ENCODE data around the gene PCSK7.
"Not testable (repeated sequence)": the region's sequence is repeated elsewhere in the genome, so short reads cannot be mapped to it uniquely, and the experiment has no call there.

PCSK7 gene, protein sequence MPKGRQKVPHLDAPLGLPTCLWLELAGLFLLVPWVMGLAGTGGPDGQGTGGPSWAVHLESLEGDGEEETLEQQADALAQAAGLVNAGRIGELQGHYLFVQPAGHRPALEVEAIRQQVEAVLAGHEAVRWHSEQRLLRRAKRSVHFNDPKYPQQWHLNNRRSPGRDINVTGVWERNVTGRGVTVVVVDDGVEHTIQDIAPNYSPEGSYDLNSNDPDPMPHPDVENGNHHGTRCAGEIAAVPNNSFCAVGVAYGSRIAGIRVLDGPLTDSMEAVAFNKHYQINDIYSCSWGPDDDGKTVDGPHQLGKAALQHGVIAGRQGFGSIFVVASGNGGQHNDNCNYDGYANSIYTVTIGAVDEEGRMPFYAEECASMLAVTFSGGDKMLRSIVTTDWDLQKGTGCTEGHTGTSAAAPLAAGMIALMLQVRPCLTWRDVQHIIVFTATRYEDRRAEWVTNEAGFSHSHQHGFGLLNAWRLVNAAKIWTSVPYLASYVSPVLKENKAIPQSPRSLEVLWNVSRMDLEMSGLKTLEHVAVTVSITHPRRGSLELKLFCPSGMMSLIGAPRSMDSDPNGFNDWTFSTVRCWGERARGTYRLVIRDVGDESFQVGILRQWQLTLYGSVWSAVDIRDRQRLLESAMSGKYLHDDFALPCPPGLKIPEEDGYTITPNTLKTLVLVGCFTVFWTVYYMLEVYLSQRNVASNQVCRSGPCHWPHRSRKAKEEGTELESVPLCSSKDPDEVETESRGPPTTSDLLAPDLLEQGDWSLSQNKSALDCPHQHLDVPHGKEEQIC

GRCh38 chr11:117231842-117232091, at the start of gene PCSK7:
Gene PCSK7, minus strand, starts transcription at chr11:117232073. Its CDS starts 2,229 bp downstream, at chr11:117229844.
- no peak for DNase-seq (ENCODE audit: low spot score)

DNA sequence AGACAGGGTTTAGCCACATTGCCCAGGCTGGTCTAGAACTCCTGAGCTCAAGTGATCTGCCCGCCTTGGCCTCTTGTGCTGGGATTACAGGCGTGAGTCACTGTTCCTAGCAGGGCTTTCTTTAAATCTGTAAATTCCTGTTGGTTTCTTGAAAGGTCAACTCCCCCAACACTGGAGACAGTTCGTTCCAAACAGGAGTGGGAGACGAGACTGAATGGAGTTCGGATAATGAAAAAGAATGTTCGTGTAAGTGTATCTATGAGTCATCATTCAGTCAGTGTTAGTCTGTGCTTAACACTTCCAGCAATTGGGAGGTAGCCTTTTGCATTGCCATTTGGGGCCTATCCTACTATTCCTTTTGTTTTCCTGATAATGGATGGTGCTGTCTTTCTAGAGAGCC, 49.3 kb upstream of the PCSK7 start:
- no peak for DNase-seq (ENCODE audit: low spot score)

DNA sequence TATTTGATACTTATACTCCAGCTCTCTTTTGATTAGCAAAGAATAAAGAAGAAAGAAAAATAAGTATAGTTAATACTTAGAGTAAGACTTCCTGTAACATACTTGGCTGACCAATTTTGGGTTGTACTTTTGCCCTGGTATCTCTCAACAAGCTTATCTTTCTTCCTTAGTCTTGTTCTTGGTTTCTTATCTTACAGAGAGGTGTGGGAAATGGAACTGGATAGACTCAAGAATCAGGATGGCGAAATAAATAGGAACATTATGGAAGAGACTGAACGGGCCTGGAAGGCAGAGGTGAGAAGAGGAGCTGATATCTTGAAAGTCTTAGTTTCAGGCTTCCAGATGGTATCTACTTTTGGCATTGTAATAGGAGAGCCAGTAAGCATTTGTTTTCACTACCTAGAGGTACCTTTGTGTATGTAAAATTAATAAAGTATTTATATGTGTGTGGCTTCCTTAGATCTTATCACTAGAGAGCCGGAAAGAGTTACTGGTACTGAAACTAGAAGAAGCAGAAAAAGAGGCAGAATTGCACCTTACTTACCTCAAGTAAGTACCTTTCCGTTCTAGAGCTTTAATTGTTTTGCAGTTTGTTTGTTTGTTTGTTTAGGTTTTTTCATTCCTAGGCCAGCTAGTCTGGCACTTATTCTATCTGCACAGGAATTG, 48.0 kb upstream of the PCSK7 start:
- DNase-seq (ENCODE audit: low spot score), result peak; percentile 47

- DNase-seq (ENCODE audit: low spot score), result no peak
Observed at GRCh38 chr11:117278347-117278746, 46.5 kb upstream of the PCSK7 start.

DNA sequence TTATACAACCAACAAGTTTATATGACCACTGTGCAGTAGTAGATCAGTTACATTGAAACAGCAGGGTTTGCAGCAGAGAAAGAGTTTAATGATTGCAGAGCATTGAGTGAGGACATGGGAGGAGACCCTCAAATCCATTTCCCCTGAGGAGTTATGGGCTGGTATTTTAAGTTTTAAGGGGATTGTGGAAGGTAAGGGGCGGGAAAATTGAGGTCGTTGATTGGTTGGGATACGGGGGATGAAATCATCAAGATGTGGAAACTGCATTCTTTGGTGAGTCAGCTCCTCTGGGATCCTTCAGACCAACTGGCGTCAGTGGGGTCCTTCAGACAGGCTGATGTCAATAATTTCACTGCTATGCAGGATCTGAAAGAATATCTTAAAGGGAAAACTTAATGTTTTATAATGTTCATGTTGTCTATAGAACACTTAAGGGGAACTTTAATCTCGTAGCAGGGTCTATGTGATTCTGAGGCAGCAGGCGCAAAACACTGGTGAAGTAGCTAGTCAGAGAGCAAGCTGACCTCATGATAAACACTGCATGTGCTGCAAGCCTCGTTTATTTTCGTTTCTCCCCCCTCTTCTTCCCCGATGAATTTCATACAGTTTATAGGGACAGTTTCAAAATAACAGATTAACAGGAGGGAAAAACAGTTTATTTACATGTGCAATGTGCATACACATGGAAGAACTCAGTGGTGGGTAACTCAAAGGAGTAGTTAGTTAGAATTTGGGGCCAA, 41.8 kb upstream of the PCSK7 start:
- no peak for DNase-seq (ENCODE audit: low spot score)

DNA sequence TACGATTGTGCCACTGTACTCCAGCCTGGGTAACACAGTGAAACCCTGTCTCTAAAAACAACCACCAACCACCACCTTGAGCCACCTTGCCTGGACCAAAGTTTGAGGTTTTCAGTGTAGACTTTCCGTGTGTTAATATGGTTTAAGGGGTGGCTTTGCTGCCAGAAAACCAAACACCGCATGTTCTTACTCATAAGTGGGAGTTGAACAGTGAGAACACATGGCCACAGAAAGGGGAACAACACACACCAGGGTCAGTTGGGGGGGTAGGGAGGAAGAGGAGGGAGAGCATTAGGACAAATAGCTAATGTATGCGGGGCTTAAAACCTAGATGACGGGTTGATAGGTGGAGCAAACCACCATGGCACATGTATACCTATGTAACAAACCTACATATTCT, 40.3 kb upstream of the PCSK7 start:
- DNase-seq (ENCODE audit: low spot score), result not testable (repeated sequence)

- no peak for DNase-seq (ENCODE audit: low spot score)
Observed at GRCh38 chr11:117271208-117271607, 39.3 kb upstream of the PCSK7 start.

DNA sequence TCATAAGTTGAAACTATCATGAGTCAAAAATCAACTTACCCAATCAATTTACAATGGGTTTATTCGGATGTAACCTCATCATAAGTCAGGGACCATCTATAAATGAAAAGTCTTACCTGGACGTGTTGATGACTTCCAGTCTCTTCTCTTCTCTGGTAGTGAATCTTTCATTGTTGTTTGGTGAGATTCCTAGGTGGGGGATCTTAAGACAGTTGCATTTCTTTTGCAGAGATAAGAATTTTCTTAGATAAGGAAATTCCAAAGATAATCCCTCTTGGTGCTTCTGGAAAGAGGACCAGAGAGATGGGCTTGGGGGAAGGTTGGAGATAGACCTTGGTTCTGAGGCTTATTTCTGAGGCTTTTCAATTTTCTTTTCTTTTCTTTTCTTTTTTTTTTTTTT, 38.0 kb upstream of the PCSK7 start:
- DNase-seq (ENCODE audit: low spot score), result no peak

GRCh38 chr11:117265745-117266144, 33.9 kb upstream of the PCSK7 start:
- no peak for DNase-seq (ENCODE audit: low spot score)

DNA sequence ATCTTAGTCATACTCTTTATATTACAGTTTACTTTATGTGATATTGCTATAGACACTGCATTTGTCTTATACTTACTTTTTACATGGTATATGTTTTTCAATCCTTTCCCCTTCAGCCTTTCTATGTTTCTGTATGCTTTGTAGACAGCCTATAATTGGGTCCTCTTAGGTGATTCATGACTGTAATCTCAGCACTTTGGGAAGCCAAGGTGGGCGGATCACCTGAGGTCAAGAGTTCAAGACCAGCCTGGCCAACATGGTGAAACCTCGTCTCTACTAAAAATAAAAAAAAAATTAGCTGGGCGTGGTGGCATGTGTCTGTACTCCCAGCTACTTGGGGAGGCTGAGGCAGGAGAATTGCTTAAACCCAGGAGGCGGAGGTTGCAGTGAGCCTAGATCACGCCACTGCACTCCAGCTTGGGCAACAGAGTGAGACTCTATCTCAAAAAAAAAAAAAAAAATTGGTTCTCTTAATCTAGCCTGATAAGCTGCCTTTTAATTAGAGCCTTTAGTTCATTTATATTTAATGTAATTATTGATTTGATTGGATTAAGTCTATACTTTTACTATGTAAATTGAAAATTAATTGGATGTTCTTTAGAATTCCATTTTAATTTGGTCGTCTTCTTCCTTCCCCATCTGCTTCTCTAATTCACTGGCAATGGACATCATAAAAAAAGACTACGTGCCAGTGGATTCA, 32.9 kb upstream of the PCSK7 start:
- DNase-seq (ENCODE audit: low spot score), result not testable (repeated sequence)

GRCh38 chr11:117259417-117259816, 27.5 kb upstream of the PCSK7 start:
- DNase-seq (ENCODE audit: low spot score), result no peak

- DNase-seq (ENCODE audit: low spot score), result no peak
Observed at GRCh38 chr11:117258576-117258975, 26.7 kb upstream of the PCSK7 start.

DNA sequence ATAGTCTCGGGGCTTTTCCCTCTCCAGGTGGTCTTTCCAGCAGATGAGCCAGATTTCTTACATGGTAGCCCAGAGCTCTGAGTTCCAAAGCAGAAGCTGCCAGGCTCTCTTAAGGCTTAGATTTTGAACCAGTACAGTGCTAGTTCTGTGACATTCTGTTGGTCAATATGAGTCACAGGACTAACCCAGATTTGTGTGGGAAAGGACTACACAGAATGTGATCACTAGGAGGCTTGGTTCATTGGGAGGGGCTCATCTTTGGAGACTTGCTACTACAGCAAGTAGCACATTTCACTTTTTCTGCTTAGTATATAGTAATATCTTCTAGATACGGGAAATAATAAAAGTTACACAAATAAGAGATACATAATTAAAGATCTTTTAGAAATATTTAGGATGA, 24.7 kb upstream of the PCSK7 start:
- DNase-seq (ENCODE audit: low spot score), result no peak

DNA sequence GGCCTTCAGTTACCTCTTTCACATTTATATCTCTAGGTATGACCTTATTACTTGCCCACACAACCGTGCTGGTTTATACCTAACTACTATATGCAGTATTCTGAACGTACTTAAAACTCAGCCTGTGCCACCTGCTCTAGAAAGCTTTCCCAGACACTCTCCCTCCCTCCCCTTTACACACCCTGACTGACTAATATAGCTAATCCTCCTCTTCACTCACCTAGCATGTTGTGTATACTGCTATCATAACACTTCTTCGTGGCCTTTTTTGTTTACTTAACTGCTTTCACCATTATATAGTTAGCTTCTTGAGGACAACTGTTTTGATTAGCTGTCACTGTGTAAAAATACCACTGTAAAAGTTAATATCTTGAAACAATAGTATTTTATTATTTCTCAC, 24.1 kb upstream of the PCSK7 start:
- no peak for DNase-seq (ENCODE audit: low spot score)

DNA sequence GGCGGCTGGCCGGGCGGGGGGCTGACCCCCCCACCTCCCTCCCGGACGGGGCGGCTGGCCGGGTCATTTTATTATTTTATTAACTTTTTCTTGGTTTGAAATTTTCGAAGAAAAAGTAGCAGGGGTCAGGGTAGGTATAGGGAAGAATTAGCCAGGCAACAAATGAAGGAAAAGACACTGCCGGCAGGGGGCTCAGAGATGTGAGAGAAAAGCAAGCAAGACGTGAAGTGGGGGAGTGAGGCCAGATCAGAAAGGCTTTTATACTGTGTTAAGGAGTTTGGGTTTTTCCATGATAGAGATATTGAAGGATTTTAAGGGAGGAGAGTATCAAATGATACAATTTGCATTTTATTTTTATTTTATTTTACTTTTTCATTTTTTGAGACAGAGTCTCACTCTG, 19.6 kb upstream of the PCSK7 start:
- no peak for DNase-seq (ENCODE audit: low spot score)

DNA sequence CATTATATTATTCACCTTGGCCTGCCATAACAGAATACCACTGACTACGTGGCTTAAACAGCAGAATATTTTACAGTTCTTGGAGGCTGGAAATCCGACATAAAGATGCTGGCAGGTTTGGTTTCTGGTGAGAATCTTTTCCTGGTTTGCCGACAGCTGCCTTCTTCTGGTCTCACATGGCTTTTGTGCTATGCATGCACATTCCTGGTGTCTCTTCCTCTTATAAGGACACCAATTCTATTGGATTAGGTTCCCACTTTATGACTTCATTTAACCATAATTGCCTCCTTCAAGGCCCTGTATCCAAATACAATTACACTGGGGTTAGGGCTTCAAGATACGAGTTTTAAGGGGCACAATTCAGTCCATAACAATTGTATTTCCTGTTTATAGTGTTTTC, 17.7 kb upstream of the PCSK7 start:
- DNase-seq (ENCODE audit: low spot score), result no peak

GRCh38 chr11:117248341-117248740, 16.5 kb upstream of the PCSK7 start:
- DNase-seq (ENCODE audit: low spot score), result no peak

DNA sequence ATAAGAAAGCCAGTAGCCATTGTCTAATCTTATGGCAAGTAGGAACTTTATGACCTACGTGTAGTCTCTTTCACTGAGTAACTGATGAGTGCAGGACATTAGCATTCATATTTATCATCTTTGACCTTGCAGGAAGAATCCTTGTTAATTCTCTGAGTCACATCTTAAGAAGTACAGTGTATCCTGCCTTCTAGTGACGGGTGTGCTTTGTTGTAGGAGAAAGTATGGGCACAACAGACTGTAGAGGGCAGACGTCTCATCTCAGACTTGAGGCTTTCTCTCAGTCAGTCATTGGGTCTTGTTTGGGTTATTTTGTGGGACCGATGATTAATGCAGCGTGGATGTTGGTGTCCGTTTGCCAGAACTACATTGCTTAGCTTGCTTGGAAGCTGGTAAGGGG, 7.4 kb upstream of the PCSK7 start:
- DNase-seq (ENCODE audit: low spot score), result no peak

DNA sequence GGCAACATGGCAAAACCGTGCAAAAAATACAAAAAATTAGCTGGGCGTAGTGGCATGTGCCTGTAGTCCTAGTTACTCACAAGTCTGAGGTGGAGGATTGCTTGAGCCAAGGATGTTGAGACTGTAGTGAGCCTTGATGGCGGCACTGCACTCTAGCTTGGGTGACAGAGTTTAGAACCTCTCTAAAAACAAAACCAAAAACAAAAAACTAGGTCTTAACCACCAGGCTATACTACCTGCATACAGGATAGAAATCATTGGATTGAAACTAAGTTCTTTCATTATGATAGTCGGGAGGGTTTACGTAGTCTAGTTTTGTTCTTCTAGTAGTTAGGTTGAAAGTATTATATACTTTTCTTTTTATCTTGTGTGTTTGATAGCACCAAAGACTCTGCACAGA, 6.3 kb upstream of the PCSK7 start:
- DNase-seq (ENCODE audit: low spot score), result no peak

GRCh38 chr11:117232911-117233409, 1.1 kb upstream of the PCSK7 start:
- DNase-seq (ENCODE audit: low spot score), result no peak

DNA sequence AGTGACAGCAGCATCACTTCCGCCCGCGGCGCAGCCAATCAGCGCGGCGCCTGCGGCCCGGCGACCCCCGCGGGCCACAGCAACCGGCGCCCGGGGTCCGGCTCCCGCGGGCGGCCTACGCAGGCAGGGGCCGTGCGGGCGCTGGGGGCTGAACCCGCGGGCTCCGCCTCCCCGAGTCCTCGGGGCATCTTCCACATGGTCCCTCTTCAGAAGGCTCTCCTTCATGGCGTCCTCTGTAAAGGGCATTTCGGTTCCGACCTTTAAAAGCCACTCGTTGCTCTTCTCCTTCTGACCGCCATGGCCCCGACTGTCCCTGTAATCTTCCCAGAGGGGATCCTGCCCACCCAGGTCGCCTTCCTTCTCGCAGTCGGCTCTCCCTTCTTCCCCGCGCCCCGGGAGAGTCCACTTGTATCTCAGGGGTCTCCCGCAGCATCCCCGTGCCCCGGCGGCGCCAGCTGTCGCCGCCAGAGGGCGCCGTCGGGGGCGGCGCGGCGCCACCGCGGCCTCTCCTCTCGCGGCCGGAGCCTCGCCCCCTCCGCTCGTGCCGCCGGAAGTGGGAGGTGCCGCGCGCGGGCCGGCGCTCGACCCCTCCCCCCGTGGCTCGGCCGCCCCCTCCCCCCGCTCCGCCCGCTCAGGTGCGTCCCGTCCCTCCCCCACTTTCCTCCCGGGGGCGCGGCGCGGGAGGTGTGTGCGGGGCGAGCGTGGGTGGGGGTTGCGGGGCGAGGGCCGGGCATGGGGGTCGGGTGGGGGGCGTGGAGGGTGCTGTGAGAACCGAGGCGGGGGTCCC, 412 bp upstream of the PCSK7 start, which contains the start of gene RNF214:
TSS of gene RNF214 (plus strand) at position 580 of the 787 bp plus-strand sequence. CDS start 1,602 bp downstream, outside the sequence.
- DNase-seq (ENCODE audit: low spot score), result peak; percentile 73
